ENCODE measurements around the gene CD9.
A peak's percentile ranks its signal among the peaks of the same experiment; 100 is the strongest.

Gene CD9

DNA sequence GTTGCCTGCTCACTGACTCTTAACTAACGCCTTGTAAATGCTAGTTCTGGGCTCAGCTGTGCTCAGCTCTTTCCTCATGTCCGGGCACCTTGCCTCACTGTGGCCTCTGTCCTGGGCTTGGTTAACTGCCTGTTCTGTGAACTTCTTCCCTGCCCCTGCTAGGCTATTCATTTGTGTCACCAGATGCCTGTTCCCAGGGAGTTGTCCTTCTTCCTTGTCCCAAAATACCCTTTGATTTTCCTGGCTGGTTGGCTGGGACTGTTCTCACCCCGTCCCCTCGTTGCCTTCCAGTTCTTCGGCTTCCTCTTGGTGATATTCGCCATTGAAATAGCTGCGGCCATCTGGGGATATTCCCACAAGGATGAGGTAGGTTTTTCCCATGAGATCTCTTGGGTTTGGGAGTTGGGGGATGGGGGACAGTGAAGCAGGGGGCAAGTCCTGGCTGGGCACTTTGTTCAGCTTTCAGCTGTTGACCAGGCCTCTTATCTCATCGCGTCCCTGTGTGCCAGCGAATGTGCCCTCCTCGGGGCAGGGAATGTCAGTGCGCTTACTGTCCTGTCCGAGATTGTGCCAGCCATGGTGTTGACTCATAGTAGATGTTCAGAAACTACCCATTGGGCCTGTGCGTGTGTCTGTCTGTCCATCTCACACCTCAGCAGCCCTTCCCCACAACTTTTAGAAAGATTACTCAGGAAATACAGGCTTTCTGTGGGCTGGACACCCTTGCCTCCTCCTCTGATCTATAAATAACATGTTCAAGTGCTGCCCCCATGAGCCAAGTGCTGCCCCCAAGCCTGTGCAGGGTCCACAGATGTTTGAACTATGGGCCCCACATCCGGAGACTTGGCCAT is 33.1 kb downstream of the CD9 start:
- Histone ChIP-seq H3K27ac (peak overlapping the region; percentile 85 to 92), H3K4me3 (no peak overlapping the region)
- no peak for DNase-seq (ENCODE audit: low spot score)
- TF ChIP-seq, protein P1, sequence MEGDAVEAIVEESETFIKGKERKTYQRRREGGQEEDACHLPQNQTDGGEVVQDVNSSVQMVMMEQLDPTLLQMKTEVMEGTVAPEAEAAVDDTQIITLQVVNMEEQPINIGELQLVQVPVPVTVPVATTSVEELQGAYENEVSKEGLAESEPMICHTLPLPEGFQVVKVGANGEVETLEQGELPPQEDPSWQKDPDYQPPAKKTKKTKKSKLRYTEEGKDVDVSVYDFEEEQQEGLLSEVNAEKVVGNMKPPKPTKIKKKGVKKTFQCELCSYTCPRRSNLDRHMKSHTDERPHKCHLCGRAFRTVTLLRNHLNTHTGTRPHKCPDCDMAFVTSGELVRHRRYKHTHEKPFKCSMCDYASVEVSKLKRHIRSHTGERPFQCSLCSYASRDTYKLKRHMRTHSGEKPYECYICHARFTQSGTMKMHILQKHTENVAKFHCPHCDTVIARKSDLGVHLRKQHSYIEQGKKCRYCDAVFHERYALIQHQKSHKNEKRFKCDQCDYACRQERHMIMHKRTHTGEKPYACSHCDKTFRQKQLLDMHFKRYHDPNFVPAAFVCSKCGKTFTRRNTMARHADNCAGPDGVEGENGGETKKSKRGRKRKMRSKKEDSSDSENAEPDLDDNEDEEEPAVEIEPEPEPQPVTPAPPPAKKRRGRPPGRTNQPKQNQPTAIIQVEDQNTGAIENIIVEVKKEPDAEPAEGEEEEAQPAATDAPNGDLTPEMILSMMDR (IDR thresholded peaks at IDR 0.05) = no peak

- TF ChIP-seq, protein P1 (IDR thresholded peaks at IDR 0.05) = no peak
- DNase-seq (ENCODE audit: low spot score) = no peak
- peak overlapping the region; percentile 85 to 92 for H3K27ac ChIP-seq
- H3K4me3 ChIP-seq = no peak overlapping the region
These were observed 34.0 kb downstream of the CD9 start for GRCh38 chr12:6234214-6234613.

GRCh38 chr12:6234906-6235305 is 34.7 kb downstream of the CD9 start:
- Histone ChIP-seq H3K4me3 (no peak overlapping the region), H3K27ac (peak overlapping the region in 1 of 2 donors; percentile 27)
- no peak for DNase-seq (ENCODE audit: low spot score)
- TF ChIP-seq, protein P1 (IDR thresholded peaks at IDR 0.05) = no peak

DNA sequence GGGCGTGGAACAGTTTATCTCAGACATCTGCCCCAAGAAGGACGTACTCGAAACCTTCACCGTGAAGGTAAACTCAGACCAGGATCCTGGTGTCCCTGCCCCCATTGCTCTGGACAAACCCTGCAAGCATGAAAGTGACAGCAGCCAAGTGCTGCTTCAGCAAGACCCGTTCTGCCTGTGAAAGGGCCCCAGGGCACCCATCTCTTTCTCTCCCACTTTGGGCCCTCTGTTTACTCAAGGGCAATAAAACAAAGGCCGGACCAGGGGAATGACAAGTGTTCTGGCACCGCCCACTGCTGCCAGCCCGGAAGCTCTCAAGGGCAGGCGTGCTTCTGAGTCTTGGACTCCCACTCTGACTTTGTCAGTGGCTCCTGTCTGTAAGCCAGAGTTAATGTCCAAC is 35.3 kb downstream of the CD9 start:
- TF ChIP-seq, protein P1 (IDR thresholded peaks at IDR 0.05) = no peak
- Histone ChIP-seq H3K27ac (peak overlapping the region in 1 of 2 donors; percentile 27), H3K4me3 (no peak overlapping the region)
- DNase-seq (ENCODE audit: low spot score) = no peak

DNA sequence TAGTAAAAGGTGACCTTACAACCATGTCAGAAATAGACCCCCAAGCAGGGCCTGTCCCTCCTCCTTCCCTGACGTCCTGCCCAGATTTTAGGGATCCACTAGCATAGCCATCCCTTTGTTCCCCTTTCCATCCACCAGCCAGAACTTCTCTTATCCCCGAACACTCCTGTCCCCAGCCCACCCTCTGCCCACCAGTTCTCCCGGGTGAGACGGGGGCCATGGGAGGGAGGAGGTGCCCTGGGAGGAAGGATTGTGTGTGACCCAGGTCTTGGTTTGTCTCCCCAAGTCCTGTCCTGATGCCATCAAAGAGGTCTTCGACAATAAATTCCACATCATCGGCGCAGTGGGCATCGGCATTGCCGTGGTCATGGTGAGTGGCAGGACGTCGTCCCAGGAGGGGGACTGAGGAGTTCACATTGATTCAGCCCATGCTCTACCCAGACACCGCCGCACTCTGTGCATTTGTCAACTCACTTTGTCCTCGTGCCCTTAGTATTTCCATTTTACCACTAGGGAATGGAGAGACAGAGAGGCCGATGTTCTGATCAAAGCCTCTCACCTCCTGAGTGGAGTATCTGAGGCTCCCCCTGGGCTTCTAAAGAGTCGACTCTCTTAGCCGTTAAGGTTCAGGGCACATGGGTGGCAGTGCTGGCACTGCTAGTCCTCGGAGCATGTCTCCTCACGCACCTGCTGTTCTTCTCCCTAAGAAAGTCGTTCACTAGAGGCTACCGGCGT is 35.9 kb downstream of the CD9 start:
- Histone ChIP-seq H3K27ac (peak overlapping the region in 1 of 2 donors; percentile 27), H3K4me3 (no peak overlapping the region)
- no peak for DNase-seq (ENCODE audit: low spot score)
- TF ChIP-seq, protein P1 (IDR thresholded peaks at IDR 0.05) = no peak

DNA sequence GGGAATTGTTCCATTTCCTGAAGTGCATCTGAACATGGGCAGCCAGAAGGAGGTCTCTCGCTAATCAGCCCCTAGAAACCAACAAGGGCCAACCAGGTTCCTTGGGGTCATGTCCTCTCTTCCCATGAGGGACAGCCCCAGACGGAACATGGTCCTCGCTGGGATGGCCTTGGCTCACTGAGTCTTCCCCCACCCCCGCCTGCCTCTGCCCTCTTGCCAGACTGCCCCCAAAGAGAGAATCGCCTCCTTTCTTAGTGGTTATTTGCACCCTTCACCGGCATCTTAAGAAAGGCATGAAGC is 36.4 kb downstream of the CD9 start:
- no peak overlapping the region for H3K27ac ChIP-seq
- TF ChIP-seq, protein P1 (IDR thresholded peaks at IDR 0.05) = no peak
- H3K4me3 ChIP-seq = no peak overlapping the region
- no peak for DNase-seq (ENCODE audit: low spot score)

GRCh38 chr12:6237830-6238229 is 37.6 kb downstream of the CD9 start:
- DNase-seq (ENCODE audit: low spot score) = no peak
- H3K4me3 ChIP-seq = no peak overlapping the region
- TF ChIP-seq, protein P1 (IDR thresholded peaks at IDR 0.05) = no peak
- H3K27ac ChIP-seq = no peak overlapping the region

Measured in coronary artery (tissue), 2 donors.